Measurements from ENCODE around the gene RASD2. TPM values are rescaled to one million over a fixed set of nuclear protein-coding genes. Genes with fewer than 3 reads are reported as not detected.

Gene RASD2
- total RNA-seq, 1 donor from 2014 or later: not detected

DNA sequence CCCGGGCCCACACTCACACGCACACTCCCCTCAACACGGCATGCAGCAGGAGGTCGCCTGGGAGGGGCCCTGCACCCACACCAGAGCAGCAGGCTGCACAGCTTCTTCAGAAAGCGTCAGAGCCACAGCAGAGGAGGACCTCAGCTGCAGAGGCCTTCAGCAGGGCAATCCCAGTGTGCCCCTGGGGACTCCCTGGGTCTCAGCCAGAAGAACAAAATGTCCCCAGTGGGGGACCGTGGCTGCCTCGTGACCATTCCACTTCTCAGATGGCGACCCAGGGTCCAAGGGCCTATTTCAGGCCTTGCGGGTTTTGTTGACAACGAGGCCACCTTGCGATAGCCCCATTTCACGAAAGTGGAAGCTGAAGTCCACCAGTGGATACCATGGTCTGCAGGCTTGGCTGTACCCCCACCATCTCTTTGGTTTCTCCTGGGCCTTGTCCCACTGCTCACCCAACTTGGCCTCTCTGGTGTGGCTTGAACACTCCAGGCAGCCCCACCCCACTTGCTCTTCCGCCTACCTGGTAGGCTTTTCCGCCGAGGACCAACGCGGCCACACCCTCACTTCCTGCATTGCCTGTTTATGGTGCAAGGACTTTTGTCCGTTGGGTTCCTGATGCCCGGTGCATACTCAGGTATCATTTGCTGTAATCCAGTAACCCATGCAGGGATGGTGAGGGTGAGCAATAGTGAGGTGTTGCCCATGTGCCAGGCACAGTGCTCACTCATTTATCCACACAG, 38.4 kb downstream of the RASD2 start:
- no peak for DNase-seq (ENCODE audit: low spot score)
- ATAC-seq: no peak

DNA sequence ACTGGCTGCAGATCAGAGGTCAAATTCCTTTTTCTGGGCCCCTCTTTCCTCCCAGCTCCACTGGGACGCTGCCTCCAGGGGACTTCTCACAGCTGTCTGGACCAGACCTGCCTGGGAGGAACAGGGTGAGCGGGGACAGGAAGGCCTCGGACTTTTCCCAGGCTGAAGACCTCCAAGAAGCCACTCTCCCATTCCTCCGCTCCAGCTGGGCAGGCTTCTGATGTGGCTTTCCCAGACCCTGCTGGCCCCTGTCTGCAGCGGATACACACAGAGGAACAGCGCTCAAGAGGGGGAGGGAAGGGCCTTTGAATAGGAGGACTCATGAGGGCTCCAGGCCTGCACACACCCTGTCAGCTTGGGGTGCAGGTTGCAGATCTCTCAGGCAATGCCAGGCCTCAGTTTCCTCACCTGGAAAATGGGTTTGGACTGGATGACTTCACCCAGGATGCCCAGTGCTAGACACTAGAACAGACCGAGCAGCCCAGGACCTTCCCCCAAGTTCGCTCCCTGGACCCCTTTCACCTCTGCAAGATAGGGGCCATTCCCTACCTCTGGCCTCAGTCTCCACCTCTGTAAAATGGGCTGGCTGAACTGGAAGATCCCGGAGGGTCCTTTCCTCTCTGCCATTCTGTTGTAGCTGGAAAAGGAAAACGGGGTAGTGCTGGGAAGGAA, 39.9 kb downstream of the RASD2 start:
- DNase-seq (ENCODE audit: low spot score) (no peak), ATAC-seq (no peak)

DNA sequence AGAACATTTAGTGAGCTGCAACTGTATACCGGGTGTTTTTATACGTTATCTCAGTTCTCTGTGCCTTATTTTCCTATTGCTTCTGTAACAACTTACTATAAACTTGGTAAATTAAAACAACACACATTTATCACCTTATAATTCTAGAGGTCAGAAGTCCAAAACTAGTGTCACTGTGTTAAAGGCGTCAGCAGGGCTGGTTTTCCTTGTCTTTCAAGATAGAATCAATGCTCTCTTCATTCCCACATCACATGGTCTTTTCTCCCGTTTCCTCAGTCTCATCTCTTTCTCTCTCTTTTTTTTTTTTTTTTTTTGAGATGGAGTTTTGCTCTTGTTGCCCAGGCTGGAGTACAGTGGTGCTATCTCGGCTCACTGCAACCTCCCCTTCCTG, 40.4 kb downstream of the RASD2 start:
- no peak for ATAC-seq
- DNase-seq (ENCODE audit: low spot score): no peak

DNA sequence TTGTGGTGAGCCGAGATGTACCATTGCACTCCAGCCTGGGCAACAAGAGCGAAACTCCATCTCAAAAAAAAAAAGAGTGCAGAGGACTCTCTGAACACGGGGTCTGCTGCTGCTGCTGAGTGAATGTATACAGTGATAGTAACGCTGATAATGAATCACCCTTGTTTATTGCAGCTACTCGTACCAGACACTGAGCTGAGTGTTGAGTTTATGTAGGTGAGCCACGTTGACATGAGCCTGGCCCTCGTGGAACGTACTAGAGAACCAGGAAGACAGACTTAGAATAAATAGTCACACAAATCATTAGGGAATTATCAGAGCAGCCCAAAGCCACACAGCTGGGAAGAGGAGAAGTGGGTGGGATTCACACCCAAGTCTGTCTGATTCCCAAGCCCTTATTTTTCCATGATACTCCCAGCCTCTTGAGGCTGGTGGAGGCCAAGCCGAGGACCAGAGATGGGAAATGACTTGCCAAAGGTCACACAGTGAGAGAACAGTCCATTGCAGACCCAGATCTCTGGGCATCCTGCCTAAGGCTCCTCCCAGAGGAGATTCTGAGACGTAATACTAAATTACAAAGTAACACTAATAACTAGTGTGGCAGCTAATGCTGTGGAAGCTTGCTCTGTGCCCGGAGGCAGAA, 41.7 kb downstream of the RASD2 start:
- no peak for ATAC-seq
- DNase-seq (ENCODE audit: low spot score): no peak

DNA sequence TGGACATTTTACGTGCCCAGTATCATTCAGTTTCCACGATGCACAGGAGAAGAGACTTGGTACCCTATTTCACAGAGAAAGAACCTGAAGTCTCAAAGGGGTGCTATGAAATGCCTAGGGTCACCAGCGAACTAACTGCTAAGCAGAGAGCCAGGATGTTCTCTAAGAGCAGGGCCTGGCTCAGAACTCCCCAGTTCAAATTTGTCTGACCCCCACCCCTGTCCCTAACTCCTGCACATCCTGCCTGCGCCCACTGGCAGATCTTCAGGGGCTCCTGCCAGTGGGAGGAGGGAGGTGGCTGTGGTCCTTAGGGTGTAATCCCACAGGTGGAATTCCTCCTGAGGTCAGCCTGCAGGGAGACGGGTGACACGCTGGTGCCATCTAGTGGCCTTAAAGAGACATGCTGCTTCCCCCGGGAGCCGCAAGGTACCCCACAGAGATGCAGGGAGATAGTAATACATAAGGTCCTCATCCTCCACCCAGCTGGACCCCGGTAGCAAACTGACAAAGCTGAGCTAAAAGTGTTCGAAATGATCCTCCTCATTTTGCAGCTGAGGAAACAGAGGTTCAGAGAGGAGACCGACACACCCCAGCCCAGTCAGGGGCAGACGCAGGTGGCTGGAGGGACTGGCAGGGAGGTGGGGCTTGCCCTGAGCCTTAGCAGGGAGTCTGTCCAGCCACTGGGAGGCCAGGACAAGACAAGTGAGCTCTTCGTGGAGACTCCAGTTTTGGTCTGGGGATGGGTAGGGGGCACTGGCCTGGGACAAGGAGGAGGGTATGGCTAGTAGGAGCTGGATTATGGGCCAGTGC, 42.4 kb downstream of the RASD2 start:
- ATAC-seq (peak; percentile 92), DNase-seq (ENCODE audit: low spot score) (peak; percentile 62)

DNA sequence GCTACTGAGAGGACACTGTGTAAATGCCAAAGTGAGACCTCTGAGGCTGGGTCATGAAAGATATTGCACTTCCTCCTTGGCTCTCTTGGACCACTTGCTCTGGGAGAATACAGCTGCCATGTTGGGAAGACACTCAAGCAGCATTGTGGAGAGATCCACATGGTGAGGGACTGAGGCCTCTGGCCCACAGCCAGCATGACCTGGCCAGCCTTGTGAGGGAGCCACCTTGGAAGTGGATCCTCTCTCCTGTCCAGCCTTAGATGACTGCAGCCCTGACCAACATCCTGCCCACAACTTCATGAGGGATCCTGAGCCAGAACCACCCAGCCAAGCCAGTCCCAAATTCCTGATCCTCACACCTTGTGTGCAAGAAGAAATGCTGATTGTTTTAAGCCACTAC, 46.1 kb downstream of the RASD2 start:
- no peak for ATAC-seq

DNA sequence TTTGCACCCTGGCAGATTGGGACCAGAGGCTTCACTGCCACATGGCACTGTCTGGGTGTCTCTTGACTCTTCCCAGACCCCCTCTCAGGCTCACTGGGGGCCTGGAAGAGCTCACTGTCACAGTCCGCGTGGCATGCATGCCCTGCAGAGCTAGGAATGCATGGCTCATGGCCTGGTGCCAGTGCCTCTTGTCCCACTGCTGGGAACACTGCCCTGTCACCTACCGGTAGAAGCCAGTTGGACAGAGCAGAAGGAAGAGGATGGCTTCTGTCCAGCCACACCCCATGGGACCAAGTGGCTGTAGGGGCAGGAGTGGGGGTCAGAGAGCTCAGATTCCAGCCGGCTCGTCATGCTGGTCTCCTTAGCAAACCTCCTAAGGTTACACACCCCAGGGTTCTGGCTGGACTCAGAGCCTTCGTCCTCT, 46.8 kb downstream of the RASD2 start:
- ATAC-seq (peak; percentile 75), DNase-seq (ENCODE audit: low spot score) (peak; percentile 75)

More for the DNA sequence above, 46.1 kb downstream of the RASD2 start:
- DNase-seq (ENCODE audit: low spot score): no peak

DNA sequence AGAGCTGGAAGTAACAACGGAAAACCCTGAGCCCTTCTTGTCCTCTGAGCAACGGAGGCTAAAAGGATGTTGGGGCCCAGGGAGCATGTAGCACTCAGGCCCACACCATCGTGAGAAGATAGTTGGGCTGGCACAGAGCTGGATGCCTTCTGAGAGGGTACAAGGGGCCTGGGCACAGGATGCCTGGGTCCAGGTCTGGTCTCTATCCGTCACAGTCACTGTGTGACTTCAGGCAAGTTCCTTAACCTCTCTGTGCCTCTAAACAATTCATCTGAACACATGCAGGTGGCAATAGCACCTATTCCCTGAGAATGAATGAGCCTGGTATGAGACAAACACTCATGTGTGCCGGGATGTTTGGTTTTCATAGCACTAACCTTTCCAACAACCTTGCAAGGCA, 47.3 kb downstream of the RASD2 start:
- no peak for DNase-seq (ENCODE audit: low spot score)
- ATAC-seq: no peak

DNA sequence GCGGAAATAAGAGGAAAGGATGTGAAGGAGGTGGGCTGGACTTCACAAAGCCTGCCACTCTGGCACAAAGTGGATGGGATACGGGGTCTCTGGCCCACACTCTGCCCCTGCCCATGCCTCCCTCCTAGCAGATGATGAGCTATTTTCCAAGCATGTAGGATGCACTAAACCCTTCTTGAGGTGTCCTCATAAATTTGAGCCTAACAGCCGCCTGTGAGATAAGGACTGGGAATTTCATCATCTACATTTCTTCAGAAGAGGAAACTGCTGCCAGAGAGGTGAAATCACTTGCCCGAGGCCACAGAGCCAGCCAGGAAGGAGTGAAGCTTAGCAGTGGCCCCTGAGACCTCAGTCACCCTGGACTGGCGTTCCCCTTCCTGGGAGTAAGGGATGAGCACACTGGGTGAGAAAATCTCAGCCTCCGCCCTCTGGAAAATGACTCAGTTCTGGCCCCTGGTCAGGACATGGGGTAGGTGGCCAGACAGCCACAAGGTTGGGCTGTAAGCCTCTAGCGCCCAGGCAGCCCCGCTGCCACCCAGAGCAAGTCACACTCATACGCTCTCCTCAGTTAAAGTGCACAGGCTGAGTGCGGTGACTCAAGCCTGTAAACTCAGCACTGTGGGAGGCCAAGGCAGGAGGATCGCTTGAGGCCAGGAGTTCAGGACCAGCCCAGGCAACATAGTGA, 48.6 kb downstream of the RASD2 start:
- no peak for DNase-seq (ENCODE audit: low spot score)
- ATAC-seq: peak; percentile 13

DNA sequence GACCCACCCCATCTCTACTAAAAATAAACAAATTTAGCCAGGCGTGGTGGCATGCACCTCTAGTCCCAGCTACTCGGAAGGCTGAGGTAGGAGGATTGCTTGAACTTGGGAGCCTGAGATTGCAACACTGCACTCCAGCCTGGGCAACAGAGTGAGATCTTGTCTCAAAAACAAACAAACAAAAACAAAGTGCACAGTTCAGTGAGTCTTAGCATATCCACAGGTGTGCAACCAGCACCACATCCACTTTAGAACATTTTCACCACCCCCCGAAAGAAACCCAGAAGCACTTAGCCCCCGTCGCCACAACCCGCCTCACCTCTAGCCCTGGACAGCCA, 49.1 kb downstream of the RASD2 start:
- no peak for DNase-seq (ENCODE audit: low spot score)
- peak; percentile 50 for ATAC-seq

DNA sequence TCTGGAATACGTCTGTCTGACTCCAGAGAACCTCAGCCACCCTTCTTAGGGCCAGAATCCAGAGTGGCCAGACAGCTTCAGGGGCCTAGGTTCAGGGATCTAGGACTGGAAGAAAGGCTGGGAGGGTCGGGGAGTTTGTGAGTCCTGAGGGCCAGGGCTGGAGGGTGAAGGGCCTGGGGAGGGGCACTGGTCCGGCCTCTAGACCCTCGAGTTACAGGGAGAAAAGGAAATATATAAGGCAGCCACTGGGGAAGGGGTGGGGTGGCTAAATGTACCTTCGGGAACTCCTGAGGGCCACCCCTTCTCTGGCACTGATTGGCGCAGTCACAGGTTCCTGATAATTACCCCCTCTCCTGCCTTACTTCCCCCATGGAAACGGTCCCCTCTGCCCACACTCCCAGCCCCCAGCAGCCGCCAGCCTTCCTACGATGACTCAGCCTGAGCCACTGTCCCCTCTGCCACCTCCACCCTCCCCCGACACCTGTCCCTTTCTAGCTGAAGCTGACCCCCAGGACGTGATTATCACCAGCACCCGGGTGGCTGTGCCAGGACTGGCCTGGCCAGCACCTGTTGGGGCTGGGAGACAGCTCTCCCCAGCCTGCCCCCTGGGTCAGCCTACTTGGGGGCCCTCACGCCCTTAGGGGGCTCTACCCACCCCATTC, 50.1 kb downstream of the RASD2 start:
- DNase-seq (ENCODE audit: low spot score): no peak
- no peak for ATAC-seq

DNA sequence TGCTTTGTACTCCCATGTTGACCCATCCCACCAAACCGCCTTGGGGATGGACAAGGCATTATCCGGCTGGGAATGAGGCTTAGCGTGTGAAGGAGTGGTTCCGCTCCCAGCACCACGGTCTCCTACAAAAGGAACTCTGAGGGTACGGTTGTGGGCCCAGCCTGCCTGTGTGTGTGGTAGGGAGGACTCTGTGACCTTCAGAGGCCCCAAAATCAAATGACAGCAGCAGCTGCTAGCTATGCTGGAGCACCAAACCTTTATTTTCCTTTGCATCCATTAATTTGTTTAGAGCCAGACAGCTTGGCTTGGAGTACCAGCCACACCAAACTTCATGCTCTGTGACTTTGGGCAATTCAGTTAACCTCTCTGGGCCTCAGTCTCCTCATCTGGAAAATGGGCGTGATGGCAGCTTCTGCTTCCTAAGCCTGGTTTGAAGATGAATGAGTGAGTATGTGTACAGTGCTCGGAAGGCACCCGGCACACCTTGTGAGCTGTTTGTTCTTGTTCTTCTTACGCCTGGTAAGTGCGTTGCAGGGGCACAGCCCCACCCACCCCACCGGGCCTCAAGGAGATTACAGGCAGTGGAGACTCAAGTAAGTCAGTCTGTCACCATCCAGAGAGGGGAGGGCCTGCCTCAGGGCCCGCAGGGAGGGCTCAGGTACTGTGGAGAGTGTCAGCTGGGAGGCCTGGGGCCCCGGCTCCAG, 51.2 kb downstream of the RASD2 start:
- DNase-seq (ENCODE audit: low spot score) (no peak), ATAC-seq (no peak)

DNA sequence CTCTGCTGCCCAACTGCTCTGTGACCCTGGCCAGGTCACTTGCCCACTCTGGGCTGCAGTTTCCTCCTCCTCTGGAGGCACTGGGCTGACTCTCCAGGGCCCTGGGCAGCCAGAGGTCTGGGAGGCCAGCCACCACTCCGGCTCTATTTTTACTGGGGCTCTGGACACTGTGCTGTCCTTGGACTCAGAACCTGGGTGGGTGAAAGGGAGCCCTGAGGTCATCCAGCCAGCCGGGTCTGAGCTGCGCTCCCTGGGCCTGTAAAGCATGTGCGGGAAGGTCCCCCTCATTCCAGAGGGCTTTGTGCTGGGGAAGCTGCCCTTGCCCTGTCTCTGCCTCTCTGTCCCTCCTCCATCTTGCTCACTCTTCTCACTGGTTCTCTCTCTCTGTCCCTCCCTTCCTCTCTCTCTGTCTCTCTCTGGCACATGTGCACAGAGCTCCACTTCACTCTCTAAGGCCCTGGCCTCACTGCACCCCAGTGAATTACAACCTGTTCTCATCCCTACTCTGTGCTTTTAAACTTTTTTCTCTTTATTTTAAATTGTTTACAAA, 51.9 kb downstream of the RASD2 start:
- DNase-seq (ENCODE audit: low spot score) (no peak), ATAC-seq (no peak)

DNA sequence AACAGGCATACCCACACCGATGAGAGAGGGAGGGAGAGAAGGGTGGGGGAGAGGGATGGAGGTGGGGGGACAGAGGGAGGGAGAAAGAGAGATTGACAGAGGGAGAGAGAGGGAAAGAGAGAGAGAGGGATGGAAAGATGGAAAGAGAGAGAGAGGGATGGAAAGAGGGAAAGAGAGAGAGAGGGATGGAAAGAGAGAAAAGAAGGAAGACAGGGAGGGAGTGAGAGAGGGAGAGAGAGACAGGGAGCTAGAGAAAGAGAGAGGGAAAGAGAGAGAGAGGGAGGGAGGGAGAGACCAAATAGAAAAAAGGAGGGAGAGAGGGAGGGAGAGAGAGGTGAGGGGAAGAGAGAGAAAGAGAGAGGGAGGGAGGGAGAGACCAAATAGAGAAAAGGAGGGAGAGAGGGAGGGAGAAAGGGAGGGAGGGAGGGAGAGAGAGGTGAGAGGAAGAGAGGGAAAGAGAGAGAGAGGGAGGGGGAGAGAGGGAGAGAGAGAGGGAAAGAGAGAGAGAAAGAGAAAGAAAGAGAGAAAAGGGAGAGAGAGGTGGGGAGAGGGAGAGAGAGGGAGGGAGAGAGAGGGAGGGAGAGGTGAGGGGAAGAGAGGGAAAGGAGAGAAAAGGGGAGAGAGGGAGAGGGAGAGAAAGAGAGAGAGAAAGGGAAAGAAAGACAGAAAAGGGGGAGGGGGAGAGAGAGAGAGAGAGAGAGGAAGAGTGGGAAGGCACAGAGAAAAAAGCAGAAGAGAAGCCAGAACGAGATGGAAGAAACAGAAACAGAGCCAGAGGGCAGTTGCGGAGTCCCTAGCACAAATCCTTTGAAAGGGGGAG, 52.6 kb downstream of the RASD2 start:
- no peak for ATAC-seq
- DNase-seq (ENCODE audit: low spot score): no peak

DNA sequence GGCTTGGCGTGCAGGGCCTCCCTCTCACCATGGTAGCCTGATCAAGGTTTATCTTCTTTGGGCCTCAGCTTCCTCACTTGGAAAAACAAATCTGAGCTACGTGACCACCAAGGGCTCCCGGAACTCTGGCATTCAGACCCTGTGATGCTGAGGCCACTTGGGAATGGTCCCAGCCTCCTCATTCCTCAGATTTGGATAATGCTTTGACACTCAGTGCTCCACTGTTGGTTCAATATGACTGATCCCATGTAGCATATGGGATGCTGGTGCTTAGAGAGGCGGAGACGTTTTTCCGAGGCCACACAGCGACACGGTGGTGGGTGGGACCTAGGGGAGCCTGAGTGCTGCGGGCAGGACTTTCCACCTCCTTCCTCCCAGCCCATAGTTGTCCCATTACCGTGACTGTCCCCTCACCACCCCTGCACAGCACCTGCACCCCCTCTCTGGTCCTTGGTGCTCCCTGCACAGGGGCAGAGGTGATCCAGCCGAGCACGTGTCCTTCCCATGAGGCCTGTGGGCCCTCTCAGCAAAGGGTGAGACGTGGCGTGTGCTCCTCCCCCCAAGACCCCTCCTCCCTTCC, 53.4 kb downstream of the RASD2 start:
- DNase-seq (ENCODE audit: low spot score) (no peak), ATAC-seq (no peak)

DNA sequence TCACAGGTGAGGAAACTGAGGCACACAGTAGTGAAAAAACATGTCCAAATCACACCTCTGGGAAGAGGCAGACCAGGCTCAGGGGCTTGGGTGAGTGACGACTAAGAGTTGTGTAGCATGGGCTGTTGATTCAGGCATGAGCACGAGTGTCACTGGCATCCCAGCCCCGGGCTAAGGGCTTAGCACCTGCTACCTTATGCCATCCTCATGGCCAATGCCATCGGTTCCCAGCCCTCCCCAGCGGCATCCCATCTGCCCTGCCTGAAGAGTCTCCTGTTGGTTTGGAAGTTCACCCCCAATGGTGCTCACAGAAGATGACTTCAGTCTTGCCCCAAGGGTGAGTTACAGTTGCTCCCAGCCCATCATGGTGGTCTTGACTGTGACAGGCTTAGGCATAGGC, 54.1 kb downstream of the RASD2 start:
- ATAC-seq (no peak), DNase-seq (ENCODE audit: low spot score) (no peak)

DNA sequence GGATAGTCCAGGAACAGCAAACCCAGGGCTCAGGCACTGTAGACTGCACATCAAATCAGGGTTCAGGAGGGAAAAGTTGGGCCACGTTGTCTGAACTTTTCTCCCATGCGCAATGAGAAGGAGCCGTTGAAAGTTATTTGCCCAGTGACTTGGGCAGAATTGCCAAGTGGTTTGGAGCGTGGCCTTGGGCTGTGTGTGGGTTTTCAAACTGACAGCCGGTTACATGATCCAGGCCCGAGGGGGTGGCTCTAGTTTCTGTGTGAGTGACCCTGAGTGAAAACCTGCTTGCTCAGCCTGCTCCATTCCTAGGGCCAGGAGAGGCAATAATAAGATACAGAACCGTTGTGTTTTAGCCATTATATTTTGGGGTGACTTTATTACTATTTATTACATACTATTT, 56.2 kb downstream of the RASD2 start:
- DNase-seq (ENCODE audit: low spot score): no peak
- no peak for ATAC-seq

DNA sequence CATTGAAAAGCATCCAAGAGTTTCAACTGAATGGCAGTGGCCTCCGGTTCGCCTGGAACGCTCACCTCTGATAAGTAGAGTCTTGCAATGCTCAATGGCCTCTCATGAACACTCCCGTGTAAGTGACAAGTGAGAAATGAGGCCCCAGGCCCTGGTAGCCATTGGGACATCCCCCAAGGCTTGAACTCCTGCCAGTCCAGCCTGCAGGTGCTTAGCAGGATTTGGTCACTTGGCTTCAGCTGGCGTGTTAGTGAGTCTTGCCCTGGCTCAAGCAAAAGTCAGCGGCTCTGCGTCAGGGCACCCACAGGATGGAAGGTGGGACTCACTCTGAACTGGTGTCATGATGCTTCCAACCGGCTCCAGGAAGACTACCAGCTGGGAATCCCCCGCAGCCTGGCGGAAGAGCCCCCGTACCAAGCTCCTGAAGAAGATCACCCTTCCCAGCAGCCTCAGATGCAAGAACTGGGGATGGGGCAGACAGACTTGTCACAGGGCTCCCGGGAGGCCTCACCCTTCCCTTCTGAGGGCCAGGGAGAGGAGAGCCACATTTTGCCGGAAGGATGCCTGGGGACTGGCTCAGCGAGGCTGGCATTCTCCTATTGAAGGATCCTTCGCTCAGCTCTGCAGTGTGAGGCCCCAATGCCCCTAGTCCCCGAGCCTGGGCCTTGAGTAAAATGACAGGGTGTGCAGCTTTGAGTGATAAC, 57.2 kb downstream of the RASD2 start:
- DNase-seq (ENCODE audit: low spot score): no peak
- no peak for ATAC-seq
